K562 (cell line): Measurements from ENCODE around the gene REC8. TPM values are rescaled to one million over a fixed set of nuclear protein-coding genes. Genes with fewer than 3 reads are reported as not detected.

Experiments used
- E2F8 ChIP-seq: fragments of 450-650 bp; IDR thresholded peaks from 2 replicates; pipeline ENCODE4 v1.7.1; 2018; ENCODE audit warnings: mild to moderate bottlenecking, low read depth; ENCODE audit not compliant: partially characterized antibody
- KLF1 ChIP-seq: fragments of 450-650 bp; IDR thresholded peaks from 2 replicates; pipeline ENCODE4 v1.6.1; 2016; ENCODE audit warnings: missing genetic modification characterization, missing compliant biosample characterization
- MTA3 ChIP-seq: fragments of 450-650 bp; formaldehyde crosslinking; IDR thresholded peaks from 2 replicates; pipeline ENCODE4 v1.6.1; 2017; ENCODE audit warnings: mild to moderate bottlenecking, borderline replicate concordance
- NFIC ChIP-seq: fragments of 450-650 bp; IDR thresholded peaks from 2 replicates; pipeline ENCODE4 v1.6.1; 2017; ENCODE audit warnings: mild to moderate bottlenecking, inconsistent platforms
- POLR2A ChIP-seq: fragments of 450-650 bp; conservative IDR thresholded peaks from 2 replicates; pipeline ENCODE4 v1.6.1; 2016
- RBM25 ChIP-seq: fragments of 200-400 bp; formaldehyde crosslinking; IDR thresholded peaks from 2 replicates; pipeline ENCODE4 v1.6.1; 2018; ENCODE audit warnings: low read length, low read depth, moderate library complexity; ENCODE audit not compliant: severe bottlenecking
- SLC30A9 ChIP-seq: fragments of 250-450 bp; sonication (Bioruptor Pico); IDR thresholded peaks from 2 replicates; pipeline ENCODE4 v1.8.0; 2022; ENCODE audit warnings: mild to moderate bottlenecking, moderate library complexity
- SMARCA5 ChIP-seq: fragments of 450-650 bp; IDR thresholded peaks from 2 replicates; pipeline ENCODE4 v1.6.1; 2016
- ZBTB7A ChIP-seq: IDR thresholded peaks from 2 replicates; pipeline ENCODE4 v1.6.1; 2011; ENCODE audit warnings: low read depth, mild to moderate bottlenecking, low read length, moderate library complexity, borderline replicate concordance; ENCODE audit not compliant: control insufficient read depth
- ZNF324 ChIP-seq: fragments of 250-450 bp; sonication (Bioruptor Pico); IDR thresholded peaks from 2 replicates; pipeline ENCODE4 v1.4.0; 2020; ENCODE audit warnings: mild to moderate bottlenecking
- ZSCAN29 ChIP-seq: fragments of 450-650 bp; IDR thresholded peaks from 2 replicates; pipeline ENCODE4 v1.6.1; 2017
- polyA plus RNA-seq, 8 experiments: library from polyadenylated mRNA; depleted of rRNA in 4 of 8; stranded (reverse) in 5 of 8; unstranded in 3 of 8; fragments of >200 nt; fragmentation: Nextera tagmentation in 2 of 8; fragmentation: Illumina TruSeq in 1 of 8; extraction: Ambion mirVana in 2 of 8; extraction: Trizol in 1 of 8; gene quantifications; 2 replicates each; pipeline versions ENCODE4 v1.2.1 to v1.2.3, GENCODE V29; 2011 to 2014; ENCODE audit warnings: inconsistent platforms in 1 of 8, missing spikeins in 1 of 8
- total RNA-seq, 7 experiments: library from RNA; depleted of rRNA in 6 of 7; stranded (reverse); fragments of >200 nt in 6 of 7; fragmentation: Illumina TruSeq in 2 of 7; extraction: Trizol in 2 of 7; gene quantifications; 2 replicates each; pipeline versions ENCODE4 v1.2.1 to v1.2.3, GENCODE V29; 2011 to 2021; ENCODE audit warnings: low replicate concordance in 1 of 7
- TF ChIP-seq, protein P1 (sequence below): fragments of 450-650 bp; IDR thresholded peaks from 2 replicates; pipeline ENCODE4 v1.6.1; 2017; ENCODE audit warnings: antibody characterized with exemption, mild to moderate bottlenecking
- TF ChIP-seq, protein P2 (sequence below): fragments of 450-650 bp; formaldehyde crosslinking; IDR thresholded peaks from 2 replicates; pipeline ENCODE4 v1.4.0; 2022; ENCODE audit warnings: missing genetic modification characterization
- TF ChIP-seq, protein P3 (sequence below), 3 experiments: IDR thresholded peaks in 2 of 3; conservative IDR thresholded peaks in 1 of 3; 2 replicates each; pipeline ENCODE4 v1.5.1; 2011 to 2012; ENCODE audit warnings: low read length in 3 of 3, mild to moderate bottlenecking in 3 of 3, control low read depth in 2 of 3, improper control_type of control experiment in 1 of 3, inconsistent platforms in 1 of 3, low read depth in 1 of 3, mixed read lengths in 1 of 3, moderate library complexity in 1 of 3; ENCODE audit not compliant: insufficient read depth in 2 of 3
- TF ChIP-seq, protein P4 (sequence below): fragments of 450-650 bp; IDR thresholded peaks from 2 replicates; pipeline ENCODE4 v1.6.1; 2016; ENCODE audit warnings: antibody characterized with exemption

REC8 gene
- total and polyA plus RNA-seq, 9 of the 15 experiments (the other 6 are each of a cell fraction or from before 2014, with no cell fraction given): 0.11 to 2.5 (median 0.85) TPM

DNA sequence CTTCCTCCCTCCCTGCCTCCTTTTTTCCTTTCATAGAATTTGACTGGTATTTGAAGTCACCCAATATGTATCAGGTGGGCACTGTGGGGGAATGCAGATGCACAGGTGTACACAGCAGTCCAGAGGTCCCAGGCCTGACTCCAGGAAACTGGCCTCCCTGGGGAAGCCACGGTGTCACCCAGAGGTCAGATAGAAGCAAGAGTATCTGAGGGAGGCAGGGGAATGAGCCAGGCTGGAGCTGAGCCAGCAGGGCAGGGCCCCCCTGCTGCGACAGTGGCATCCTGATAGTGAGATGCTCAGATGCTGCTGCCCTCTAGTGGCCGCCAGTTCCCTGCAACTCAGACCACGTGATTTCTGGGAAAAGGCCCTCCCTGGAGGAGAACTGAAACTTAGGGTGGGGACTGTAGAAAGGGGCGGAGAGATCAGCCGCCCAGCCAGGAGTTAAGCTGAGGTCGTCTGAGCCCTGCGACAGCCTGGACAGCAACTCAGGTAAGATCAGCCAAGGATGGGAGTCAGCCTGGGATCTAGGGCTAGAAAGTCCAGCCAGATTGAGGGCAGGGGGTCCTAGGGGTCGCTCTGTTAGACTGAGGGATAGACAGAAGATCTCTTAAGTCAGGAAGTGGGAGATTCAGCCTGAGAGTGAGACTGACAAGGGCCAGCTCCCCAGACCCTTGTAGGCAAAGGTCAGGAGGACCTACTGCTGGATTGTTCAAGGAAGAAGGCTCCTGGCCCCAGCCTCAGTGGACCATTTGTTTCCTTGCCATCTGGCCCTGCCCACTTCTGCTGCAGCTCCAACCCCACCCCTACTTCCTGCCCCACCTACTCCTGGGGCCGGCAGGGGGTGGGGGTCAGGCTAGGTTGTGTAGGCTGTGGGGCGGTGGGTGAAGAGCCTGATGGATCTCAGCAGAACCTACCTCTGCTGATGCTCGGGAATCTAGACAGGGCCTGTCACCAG, 10.8 kb upstream of the REC8 start, which contains the start of gene IRF9 (continued):
- no peak for TF ChIP-seq SLC30A9 (CRISPR knock-in tag)
- no peak for TF ChIP-seq ZSCAN29
- TF ChIP-seq POLR2A: peak; percentile 73
- TF ChIP-seq, protein P1, sequence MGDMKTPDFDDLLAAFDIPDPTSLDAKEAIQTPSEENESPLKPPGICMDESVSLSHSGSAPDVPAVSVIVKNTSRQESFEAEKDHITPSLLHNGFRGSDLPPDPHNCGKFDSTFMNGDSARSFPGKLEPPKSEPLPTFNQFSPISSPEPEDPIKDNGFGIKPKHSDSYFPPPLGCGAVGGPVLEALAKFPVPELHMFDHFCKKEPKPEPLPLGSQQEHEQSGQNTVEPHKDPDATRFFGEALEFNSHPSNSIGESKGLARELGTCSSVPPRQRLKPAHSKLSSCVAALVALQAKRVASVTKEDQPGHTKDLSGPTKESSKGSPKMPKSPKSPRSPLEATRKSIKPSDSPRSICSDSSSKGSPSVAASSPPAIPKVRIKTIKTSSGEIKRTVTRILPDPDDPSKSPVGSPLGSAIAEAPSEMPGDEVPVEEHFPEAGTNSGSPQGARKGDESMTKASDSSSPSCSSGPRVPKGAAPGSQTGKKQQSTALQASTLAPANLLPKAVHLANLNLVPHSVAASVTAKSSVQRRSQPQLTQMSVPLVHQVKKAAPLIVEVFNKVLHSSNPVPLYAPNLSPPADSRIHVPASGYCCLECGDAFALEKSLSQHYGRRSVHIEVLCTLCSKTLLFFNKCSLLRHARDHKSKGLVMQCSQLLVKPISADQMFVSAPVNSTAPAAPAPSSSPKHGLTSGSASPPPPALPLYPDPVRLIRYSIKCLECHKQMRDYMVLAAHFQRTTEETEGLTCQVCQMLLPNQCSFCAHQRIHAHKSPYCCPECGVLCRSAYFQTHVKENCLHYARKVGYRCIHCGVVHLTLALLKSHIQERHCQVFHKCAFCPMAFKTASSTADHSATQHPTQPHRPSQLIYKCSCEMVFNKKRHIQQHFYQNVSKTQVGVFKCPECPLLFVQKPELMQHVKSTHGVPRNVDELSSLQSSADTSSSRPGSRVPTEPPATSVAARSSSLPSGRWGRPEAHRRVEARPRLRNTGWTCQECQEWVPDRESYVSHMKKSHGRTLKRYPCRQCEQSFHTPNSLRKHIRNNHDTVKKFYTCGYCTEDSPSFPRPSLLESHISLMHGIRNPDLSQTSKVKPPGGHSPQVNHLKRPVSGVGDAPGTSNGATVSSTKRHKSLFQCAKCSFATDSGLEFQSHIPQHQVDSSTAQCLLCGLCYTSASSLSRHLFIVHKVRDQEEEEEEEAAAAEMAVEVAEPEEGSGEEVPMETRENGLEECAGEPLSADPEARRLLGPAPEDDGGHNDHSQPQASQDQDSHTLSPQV: peak; percentile 59; the same call in 1 of the 2 replicates
- no peak for TF ChIP-seq KLF1 (tag)
- TF ChIP-seq NFIC: peak; percentile 98
- TF ChIP-seq ZBTB7A: no peak; the same call in 1 of the 2 replicates
- TF ChIP-seq, protein P2, sequence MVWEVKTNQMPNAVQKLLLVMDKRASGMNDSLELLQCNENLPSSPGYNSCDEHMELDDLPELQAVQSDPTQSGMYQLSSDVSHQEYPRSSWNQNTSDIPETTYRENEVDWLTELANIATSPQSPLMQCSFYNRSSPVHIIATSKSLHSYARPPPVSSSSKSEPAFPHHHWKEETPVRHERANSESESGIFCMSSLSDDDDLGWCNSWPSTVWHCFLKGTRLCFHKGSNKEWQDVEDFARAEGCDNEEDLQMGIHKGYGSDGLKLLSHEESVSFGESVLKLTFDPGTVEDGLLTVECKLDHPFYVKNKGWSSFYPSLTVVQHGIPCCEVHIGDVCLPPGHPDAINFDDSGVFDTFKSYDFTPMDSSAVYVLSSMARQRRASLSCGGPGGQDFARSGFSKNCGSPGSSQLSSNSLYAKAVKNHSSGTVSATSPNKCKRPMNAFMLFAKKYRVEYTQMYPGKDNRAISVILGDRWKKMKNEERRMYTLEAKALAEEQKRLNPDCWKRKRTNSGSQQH: no peak
- TF ChIP-seq, protein P3, sequence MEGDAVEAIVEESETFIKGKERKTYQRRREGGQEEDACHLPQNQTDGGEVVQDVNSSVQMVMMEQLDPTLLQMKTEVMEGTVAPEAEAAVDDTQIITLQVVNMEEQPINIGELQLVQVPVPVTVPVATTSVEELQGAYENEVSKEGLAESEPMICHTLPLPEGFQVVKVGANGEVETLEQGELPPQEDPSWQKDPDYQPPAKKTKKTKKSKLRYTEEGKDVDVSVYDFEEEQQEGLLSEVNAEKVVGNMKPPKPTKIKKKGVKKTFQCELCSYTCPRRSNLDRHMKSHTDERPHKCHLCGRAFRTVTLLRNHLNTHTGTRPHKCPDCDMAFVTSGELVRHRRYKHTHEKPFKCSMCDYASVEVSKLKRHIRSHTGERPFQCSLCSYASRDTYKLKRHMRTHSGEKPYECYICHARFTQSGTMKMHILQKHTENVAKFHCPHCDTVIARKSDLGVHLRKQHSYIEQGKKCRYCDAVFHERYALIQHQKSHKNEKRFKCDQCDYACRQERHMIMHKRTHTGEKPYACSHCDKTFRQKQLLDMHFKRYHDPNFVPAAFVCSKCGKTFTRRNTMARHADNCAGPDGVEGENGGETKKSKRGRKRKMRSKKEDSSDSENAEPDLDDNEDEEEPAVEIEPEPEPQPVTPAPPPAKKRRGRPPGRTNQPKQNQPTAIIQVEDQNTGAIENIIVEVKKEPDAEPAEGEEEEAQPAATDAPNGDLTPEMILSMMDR (IDR thresholded peaks at IDR 0.05 in 2 of 3, conservative IDR thresholded peaks at IDR 0.05 in 1 of 3; ENCODE audit: insufficient read depth in 2 of 3, low read depth in 1 of 3, low read length in 3 of 3): peak; percentile 78 to 97 (median 92)
- no peak for TF ChIP-seq E2F8
- 0 out of 2 replicates have a peak, but pooled peaks have one; percentile 73 for TF ChIP-seq MTA3
- TF ChIP-seq RBM25: no peak
- no peak for TF ChIP-seq SMARCA5
- TF ChIP-seq, protein P4, sequence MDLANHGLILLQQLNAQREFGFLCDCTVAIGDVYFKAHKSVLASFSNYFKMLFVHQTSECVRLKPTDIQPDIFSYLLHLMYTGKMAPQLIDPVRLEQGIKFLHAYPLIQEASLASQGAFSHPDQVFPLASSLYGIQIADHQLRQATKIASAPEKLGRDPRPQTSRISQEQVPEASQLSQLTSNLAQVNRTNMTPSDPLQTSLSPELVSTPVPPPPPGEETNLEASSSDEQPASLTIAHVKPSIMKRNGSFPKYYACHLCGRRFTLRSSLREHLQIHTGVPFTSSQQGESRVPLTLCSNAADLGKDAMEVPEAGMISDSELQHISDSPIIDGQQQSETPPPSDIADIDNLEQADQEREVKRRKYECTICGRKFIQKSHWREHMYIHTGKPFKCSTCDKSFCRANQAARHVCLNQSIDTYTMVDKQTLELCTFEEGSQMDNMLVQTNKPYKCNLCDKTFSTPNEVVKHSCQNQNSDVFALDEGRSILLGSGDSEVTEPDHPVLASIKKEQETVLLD: peak; percentile 51; the same call in 1 of the 2 replicates
- TF ChIP-seq ZNF324 (CRISPR knock-in tag): no peak
